H1 (cell line): ENCODE results near the gene TTPAL. TPM values are rescaled to one million over a fixed set of nuclear protein-coding genes. Genes with fewer than 3 reads are reported as not detected.

Experiments
- CTCF ChIA-PET: fragments of 300-600 bp; sonication (Branson Sonifier 250); formaldehyde crosslinking; loops from one replicate; lab custom pipeline; 2021; ENCODE audit not compliant: partially characterized antibody; lab: Charles Lee
- POLR2A ChIA-PET: fragments of 300-600 bp; sonication (Branson Sonifier 250); formaldehyde crosslinking; loops from one replicate; lab custom pipeline; 2021; ENCODE audit warnings: inconsistent platforms; ENCODE audit not compliant: partially characterized antibody; lab: Charles Lee
- DNase-seq, 2 experiments: peaks; one replicate each; pipeline versions ENCODE4 v3.0.0 to v3.0.0-alpha.2; 2010 to 2022; ENCODE audit warnings: low spot score in 2 of 2, low read depth in 1 of 2, mixed read lengths in 1 of 2
- FAIRE-seq: peaks from 2 replicates; lab custom pipeline; 2011; peaks lifted over from hg19 to GRCh38; lab: Jason Lieb, UNC
- H2AFZ ChIP-seq: 2 replicates; pipeline ENCODE4 v1.8.1; 2012; ENCODE audit warnings: low read length, inconsistent platforms
- H2AK5ac ChIP-seq: 2 replicates; pipeline ENCODE4 v1.6.1; 2013; ENCODE audit warnings: low read depth, low read length
- H2BK120ac ChIP-seq: replicated peaks from 2 replicates; pipeline ENCODE3; 2013; ENCODE audit warnings: low read depth, low read length, inconsistent platforms
- H2BK12ac ChIP-seq: 2 replicates; pipeline ENCODE4 v1.6.1; 2013; ENCODE audit warnings: low read depth, low read length
- H2BK15ac ChIP-seq: 2 replicates; pipeline ENCODE4 v1.6.1; 2013; ENCODE audit warnings: low read length
- H2BK20ac ChIP-seq: 2 replicates; pipeline ENCODE4 v1.6.1; 2013; ENCODE audit warnings: low read length
- H2BK5ac ChIP-seq: 2 replicates; pipeline ENCODE4 v1.6.1; 2013; ENCODE audit warnings: low read depth, low read length
- H3K14ac ChIP-seq: 2 replicates; pipeline ENCODE4 v1.6.1; 2013; ENCODE audit warnings: inconsistent platforms; ENCODE audit not compliant: insufficient read length
- H3K18ac ChIP-seq: 2 replicates; pipeline ENCODE4 v1.6.1; 2013; ENCODE audit warnings: low read length; ENCODE audit errors: extremely low read depth
- H3K23ac ChIP-seq: 2 replicates; pipeline ENCODE4 v1.6.1; 2013; ENCODE audit warnings: inconsistent platforms; ENCODE audit not compliant: insufficient read length
- H3K23me2 ChIP-seq: 2 replicates; pipeline ENCODE4 v1.6.1; 2013; ENCODE audit warnings: low read depth, low read length
- H3K27ac ChIP-seq: 2 replicates; pipeline ENCODE4 v1.6.1; 2011; ENCODE audit warnings: low read depth, low read length, inconsistent platforms
- H3K27me3 ChIP-seq, 4 experiments: replicated peaks in 1 of 4; 1 replicate in 1 of 4; 2 replicates in 3 of 4; pipeline versions ENCODE4 v1.6.1 to v1.8.1; 2011 to 2013; ENCODE audit warnings: low read length in 3 of 4, mild to moderate bottlenecking in 3 of 4, inconsistent platforms in 2 of 4, mixed read lengths in 2 of 4, moderate library complexity in 1 of 4; ENCODE audit not compliant: control insufficient read depth in 3 of 4, insufficient read depth in 3 of 4; ENCODE audit errors: extremely low read depth in 1 of 4
- H3K36me3 ChIP-seq, 4 experiments: 2 replicates each; pipeline versions ENCODE4 v1.6.1 to v1.8.1; 2011 to 2013; ENCODE audit warnings: mild to moderate bottlenecking in 4 of 4, low read length in 3 of 4, moderate library complexity in 2 of 4, control low read depth in 1 of 4, inconsistent platforms in 1 of 4; ENCODE audit not compliant: insufficient read depth in 4 of 4, control insufficient read depth in 2 of 4
- H3K4ac ChIP-seq: replicated peaks from 2 replicates; pipeline ENCODE3; 2013; ENCODE audit warnings: low read length, low read depth, mixed read lengths, inconsistent platforms; ENCODE audit not compliant: insufficient read length
- H3K4me1 ChIP-seq, 4 experiments: replicated peaks in 1 of 4; 1 replicate in 1 of 4; 2 replicates in 3 of 4; pipeline versions ENCODE4 v1.6.1 to v1.8.1; 2011 to 2013; ENCODE audit warnings: low read length in 3 of 4, inconsistent platforms in 2 of 4, mixed read lengths in 1 of 4; ENCODE audit not compliant: insufficient read depth in 4 of 4, control insufficient read depth in 3 of 4
- H3K4me2 ChIP-seq, 2 experiments: 2 replicates each; pipeline versions ENCODE4 v1.6.1 to v1.8.1; 2011 to 2013; ENCODE audit warnings: low read depth in 2 of 2, low read length in 2 of 2, control low read depth in 1 of 2, inconsistent platforms in 1 of 2, mild to moderate bottlenecking in 1 of 2; ENCODE audit not compliant: insufficient read depth in 1 of 2
- H3K4me3 ChIP-seq, 4 experiments: fragments of 200-600, 300-600 bp in 1 of 4; sonication (generic), shearing (Covaris generic), sonication (Bioruptor Twin) in 1 of 4; 2 replicates each; pipeline versions ENCODE4 v1.5.1 to v1.8.1; 2011 to 2016; ENCODE audit warnings: low read length in 4 of 4, low read depth in 3 of 4, control low read depth in 2 of 4, inconsistent platforms in 2 of 4, mild to moderate bottlenecking in 2 of 4, mixed read lengths in 1 of 4, moderate library complexity in 1 of 4; ENCODE audit not compliant: insufficient read depth in 2 of 4; ENCODE audit errors: extremely low read depth in 1 of 4
- H3K56ac ChIP-seq: replicated peaks from 2 replicates; pipeline ENCODE3; 2013; ENCODE audit warnings: low read depth, mild to moderate bottlenecking, mixed read lengths, low read length, inconsistent platforms; ENCODE audit not compliant: insufficient read length
- H3K79me1 ChIP-seq: 2 replicates; pipeline ENCODE4 v1.6.1; 2013; ENCODE audit warnings: low read depth, low read length, control low read depth
- H3K79me2 ChIP-seq, 2 experiments: 2 replicates each; pipeline versions ENCODE4 v1.6.1 to v1.8.1; 2012 to 2013; ENCODE audit warnings: low read length in 2 of 2, mild to moderate bottlenecking in 2 of 2, inconsistent platforms in 1 of 2; ENCODE audit not compliant: insufficient read depth in 2 of 2, control insufficient read depth in 1 of 2
- H3K9ac ChIP-seq, 4 experiments: replicated peaks in 1 of 4; 1 replicate in 1 of 4; 2 replicates in 3 of 4; pipeline versions ENCODE4 v1.6.1 to v1.8.1; 2011 to 2013; ENCODE audit warnings: low read depth in 3 of 4, low read length in 3 of 4, control low read depth in 2 of 4, mild to moderate bottlenecking in 2 of 4, moderate library complexity in 2 of 4, inconsistent platforms in 1 of 4; ENCODE audit errors: extremely low read depth in 1 of 4
- H3K9me3 ChIP-seq, 2 experiments: 2 replicates each; pipeline versions ENCODE4 v1.6.1 to v1.8.1; 2012 to 2013; ENCODE audit warnings: mild to moderate bottlenecking in 2 of 2, moderate library complexity in 2 of 2, control low read depth in 1 of 2, inconsistent platforms in 1 of 2, low read depth in 1 of 2, low read length in 1 of 2, mixed read lengths in 1 of 2; ENCODE audit not compliant: insufficient read depth in 2 of 2
- H4K20me1 ChIP-seq, 2 experiments: replicated peaks in 1 of 2; 2 replicates each; pipeline versions ENCODE3 to v1.8.1; 2011 to 2013; ENCODE audit warnings: inconsistent platforms in 2 of 2, low read length in 2 of 2, mild to moderate bottlenecking in 1 of 2; ENCODE audit not compliant: insufficient read depth in 2 of 2, control insufficient read depth in 1 of 2
- H4K5ac ChIP-seq: 2 replicates; pipeline ENCODE4 v1.6.1; 2013; ENCODE audit warnings: low read length, low read depth, mixed read lengths, inconsistent platforms; ENCODE audit not compliant: insufficient read length
- H4K8ac ChIP-seq: 2 replicates; pipeline ENCODE4 v1.8.0; 2013; ENCODE audit warnings: mild to moderate bottlenecking, moderate library complexity, low read length, inconsistent platforms; ENCODE audit not compliant: insufficient read depth; ENCODE audit errors: extremely low read depth
- H4K91ac ChIP-seq: replicated peaks from 2 replicates; pipeline ENCODE3; 2013; ENCODE audit warnings: low read length, mixed read lengths, inconsistent platforms; ENCODE audit not compliant: insufficient read length
- JUN ChIP-seq: IDR thresholded peaks from 2 replicates; pipeline ENCODE4 v1.6.1; 2011; ENCODE audit warnings: low read depth, mild to moderate bottlenecking, improper control_type of control experiment, low read length
- RAD21 ChIP-seq, 2 experiments: IDR thresholded peaks in 1 of 2; conservative IDR thresholded peaks in 1 of 2; 2 replicates each; pipeline ENCODE4 v1.6.1; 2011; ENCODE audit warnings: low read depth in 2 of 2, low read length in 2 of 2, improper control_type of control experiment in 1 of 2, inconsistent platforms in 1 of 2, mild to moderate bottlenecking in 1 of 2, moderate library complexity in 1 of 2
- WGBS, 2 experiments: shearing (Covaris generic) in 1 of 2; methylation state at CpG; one replicate each; pipeline versions ENCODE4 v1.1.6 to v1.1.7; 2013 to 2015; ENCODE audit warnings: low lambda C conversion rate in 2 of 2, mixed read lengths in 2 of 2, inconsistent platforms in 1 of 2, low coverage in 1 of 2, missing lambda C conversion rate in 1 of 2; ENCODE audit not compliant: insufficient replicate concordance in 2 of 2, insufficient coverage in 1 of 2, insufficient read length in 1 of 2; ENCODE audit errors: extremely low coverage in 1 of 2, missing lambda C conversion rate in 1 of 2; 5-methylcytosine and 5-hydroxymethylcytosine counted together
- polyA plus RNA-seq, 7 experiments: library from polyadenylated mRNA; depleted of rRNA in 3 of 7; stranded (reverse) in 5 of 7; unstranded in 2 of 7; fragments of >200 nt in 5 of 7; fragments of 200-250 nt in 2 of 7; gene quantifications; 1 replicate in 5 of 7; 2 replicates in 1 of 7; 4 replicates in 1 of 7; pipeline versions ENCODE4 v1.2.1 to v1.2.3, GENCODE V29; 2011 to 2013; ENCODE audit warnings: missing spikeins in 2 of 7, mixed read lengths in 2 of 7
- total RNA-seq: library from RNA; stranded (reverse); fragmentation: NEBNext Ultra II Directional; extraction: Animal tissue kit (Norgen Biotek cat#: 25700); gene quantifications from 2 replicates; pipeline ENCODE4 v1.2.1, GENCODE V29; 2021
- TF ChIP-seq, protein P1 (sequence below), 3 experiments: IDR thresholded peaks; 1 replicate in 2 of 3; 2 replicates in 1 of 3; pipeline versions ENCODE4 v1.5.1 to v1.6.1; 2011; ENCODE audit warnings: low read length in 3 of 3, mild to moderate bottlenecking in 3 of 3, inconsistent platforms in 2 of 3, low read depth in 1 of 3, moderate library complexity in 1 of 3; ENCODE audit not compliant: insufficient read depth in 1 of 3; ENCODE audit errors: control extremely low read depth in 1 of 3

The TTPAL gene
- total and polyA plus RNA-seq, 2 of the 8 experiments (the other 6 are each of a cell fraction or from before 2014, with no cell fraction given), result 2.8 to 14.0 TPM

DNA sequence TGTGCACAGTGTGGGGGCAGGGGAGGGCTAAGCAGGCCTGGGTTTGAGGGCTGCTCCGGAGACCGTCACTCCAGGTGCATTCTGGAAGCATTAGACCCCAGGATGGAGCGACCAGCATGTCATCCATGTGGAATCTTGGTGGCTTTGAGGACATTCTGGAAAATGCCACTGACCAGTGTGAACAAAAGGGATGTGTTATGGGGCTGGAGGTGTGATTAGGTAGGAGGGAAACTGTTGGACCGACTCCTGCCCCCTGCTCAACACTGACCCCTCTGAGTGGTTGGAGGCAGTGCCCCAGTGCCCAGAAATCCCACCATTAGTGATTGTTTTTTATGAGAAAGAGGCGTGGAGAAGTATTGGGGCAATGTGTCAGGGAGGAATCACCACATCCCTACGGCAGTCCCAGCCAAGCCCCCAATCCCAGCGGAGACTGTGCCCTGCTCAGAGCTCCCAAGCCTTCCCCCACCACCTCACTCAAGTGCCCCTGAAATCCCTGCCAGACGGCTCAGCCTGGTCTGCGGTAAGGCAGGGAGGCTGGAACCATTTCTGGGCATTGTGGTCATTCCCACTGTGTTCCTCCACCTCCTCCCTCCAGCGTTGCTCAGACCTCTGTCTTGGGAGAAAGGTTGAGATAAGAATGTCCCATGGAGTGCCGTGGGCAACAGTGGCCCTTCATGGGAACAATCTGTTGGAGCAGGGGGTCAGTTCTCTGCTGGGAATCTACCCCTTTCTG, 44.0 kb upstream of the TTPAL start:
- Histone ChIP-seq H2BK12ac (no peak overlapping the region), H3K18ac (no peak overlapping the region), H3K14ac (no peak overlapping the region), H3K23me2 (no peaks in the 10 kb centered on the region), H3K23ac (no peak overlapping the region), H2AFZ (0 out of 2 replicates have a peak overlapping the region, but pooled peaks have one; percentile 16), H3K79me1 (no peaks in the 10 kb centered on the region), H3K4me3 (no peak overlapping the region), H3K79me2 (no peaks in the 10 kb centered on the region), H2BK5ac (no peak overlapping the region), H3K27me3 (no peaks in the 10 kb centered on the region), H2BK20ac (no peak overlapping the region), H3K27ac (no peak overlapping the region), H2BK120ac (no peak overlapping the region), H4K91ac (no peak overlapping the region), H3K4ac (no peak overlapping the region), H3K9me3 (no peaks in the 10 kb centered on the region), H3K56ac (no peak overlapping the region), H2AK5ac (no peak overlapping the region), H4K8ac (no peak overlapping the region; the same call in 1 of the 2 replicates), H3K4me1 (no peaks in the 10 kb centered on the region), H3K9ac (no peak overlapping the region), H3K4me2 (no peak overlapping the region), H4K20me1 (no peaks in the 10 kb centered on the region), H3K36me3 (no peaks in the 10 kb centered on the region), H4K5ac (no peak overlapping the region), H2BK15ac (0 out of 2 replicates have a peak overlapping the region, but pooled peaks have one; percentile 23)
- DNase-seq (no peak), FAIRE-seq (no peak)
- CTCF ChIA-PET, result interaction anchor here (0.8 to 1.3 kb wide), 3 partner anchors 9 to 207 kb away, joined by 3 to 7 read pairs (median 3); no protein-coding TSS in a partner anchor
- POLR2A ChIA-PET, result no interaction called here
- 87% methylated on average over 9 of the region's 11 CpGs; no CpG with 5 or more reads in 1 of the 2 experiments for WGBS, 2 experiments
- TF ChIP-seq, protein P1, sequence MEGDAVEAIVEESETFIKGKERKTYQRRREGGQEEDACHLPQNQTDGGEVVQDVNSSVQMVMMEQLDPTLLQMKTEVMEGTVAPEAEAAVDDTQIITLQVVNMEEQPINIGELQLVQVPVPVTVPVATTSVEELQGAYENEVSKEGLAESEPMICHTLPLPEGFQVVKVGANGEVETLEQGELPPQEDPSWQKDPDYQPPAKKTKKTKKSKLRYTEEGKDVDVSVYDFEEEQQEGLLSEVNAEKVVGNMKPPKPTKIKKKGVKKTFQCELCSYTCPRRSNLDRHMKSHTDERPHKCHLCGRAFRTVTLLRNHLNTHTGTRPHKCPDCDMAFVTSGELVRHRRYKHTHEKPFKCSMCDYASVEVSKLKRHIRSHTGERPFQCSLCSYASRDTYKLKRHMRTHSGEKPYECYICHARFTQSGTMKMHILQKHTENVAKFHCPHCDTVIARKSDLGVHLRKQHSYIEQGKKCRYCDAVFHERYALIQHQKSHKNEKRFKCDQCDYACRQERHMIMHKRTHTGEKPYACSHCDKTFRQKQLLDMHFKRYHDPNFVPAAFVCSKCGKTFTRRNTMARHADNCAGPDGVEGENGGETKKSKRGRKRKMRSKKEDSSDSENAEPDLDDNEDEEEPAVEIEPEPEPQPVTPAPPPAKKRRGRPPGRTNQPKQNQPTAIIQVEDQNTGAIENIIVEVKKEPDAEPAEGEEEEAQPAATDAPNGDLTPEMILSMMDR (IDR thresholded peaks at IDR 0.05; ENCODE audit: control extremely low read depth in 1 of 3, insufficient read depth in 1 of 3, low read depth in 1 of 3, low read length in 3 of 3), result peak in 2 of 3 experiments; percentile 45 to 46; a peak in 2 of 4 replicates
- TF ChIP-seq JUN, result no peak
- 0 out of 4 replicates have a peak, but pooled peaks of 1 of the 2 experiments have one; percentile 11 for TF ChIP-seq RAD21 (IDR thresholded peaks at IDR 0.05 in 1 of 2, conservative IDR thresholded peaks at IDR 0.05 in 1 of 2; ENCODE audit: low read depth in 2 of 2, low read length in 2 of 2)
